Tibial artery (tissue), 4 donors: ENCODE results near the gene ITGB3BP.
"Not testable (repeated sequence)": the region's sequence is repeated elsewhere in the genome, so short reads cannot be mapped to it uniquely, and the experiment has no call there.

Experiments used
- DNase-seq, 2 donors: peaks; one replicate each; pipeline ENCODE4 v3.0.0-alpha.2; 2019
- H3K27ac ChIP-seq, 2 donors: fragments of 200-600 bp; sonication (generic) in 1 of 2; 1 replicate in 1 of 2; 2 replicates in 1 of 2; pipeline ENCODE4 v1.5.1; 2018 to 2019; ENCODE audit warnings: mild to moderate bottlenecking in 1 of 2
- H3K27me3 ChIP-seq, 2 donors: fragments of 200-600 bp; sonication (generic) in 1 of 2; one replicate each; pipeline versions ENCODE4 v1.5.1 to v1.6.0; 2016 to 2019
- H3K36me3 ChIP-seq, 3 donors: fragments of 200-600 bp; sonication (generic) in 2 of 3; one replicate each; pipeline ENCODE4 v1.5.1; 2016 to 2019; ENCODE audit warnings: mild to moderate bottlenecking in 2 of 3
- H3K4me1 ChIP-seq, 4 donors: fragments of 200-600 bp; sonication (generic) in 2 of 4; 1 replicate in 3 of 4; 2 replicates in 1 of 4; pipeline ENCODE4 v1.5.1; 2016 to 2019
- H3K4me3 ChIP-seq, 2 donors: fragments of 200-600 bp; sonication (generic) in 1 of 2; 1 replicate in 1 of 2; 2 replicates in 1 of 2; pipeline ENCODE4 v1.5.1; 2018 to 2019; ENCODE audit warnings: mild to moderate bottlenecking in 2 of 2
- H3K9me3 ChIP-seq, 3 donors: fragments of 200-600 bp; sonication (generic) in 1 of 3; one replicate each; pipeline ENCODE4 v1.5.1; 2016 to 2019
- CTCF ChIP-seq, 2 experiments: fragments of 200-600 bp in 1 of 2; fragments of 450-650 bp in 1 of 2; IDR thresholded peaks; one replicate each; pipeline ENCODE4 v1.5.1; 2017 to 2019; ENCODE audit warnings: antibody characterized with exemption in 2 of 2, mild to moderate bottlenecking in 1 of 2, moderate library complexity in 1 of 2
- intact Hi-C: fragments of 100-400 bp; cut with DNase I; formaldehyde crosslinking; loops from one replicate; pipeline ENCODE4 v1.15.0; 2023; ENCODE audit warnings: low total_unique reads

The ITGB3BP gene

GRCh38 chr1:63475761-63476160 is 47.3 kb downstream of the ITGB3BP start:
- intact Hi-C loops, result no loop called here
- no peaks in the 10 kb centered on the region for H3K4me1 ChIP-seq
- H3K27me3 ChIP-seq, result no peaks in the 10 kb centered on the region
- H3K9me3 ChIP-seq, result no peaks in the 10 kb centered on the region
- no peak overlapping the region for H3K27ac ChIP-seq
- H3K4me3 ChIP-seq, result no peak overlapping the region
- TF ChIP-seq CTCF (IDR thresholded peaks at IDR 0.05), result no peak
- no peak for DNase-seq
- no peaks in the 10 kb centered on the region for H3K36me3 ChIP-seq

GRCh38 chr1:63468683-63469082 is 54.3 kb downstream of the ITGB3BP start:
- intact Hi-C loops, DNase-seq, H3K4me3 ChIP-seq, H3K27ac ChIP-seq, H3K27me3 ChIP-seq, H3K36me3 ChIP-seq, H3K4me1 ChIP-seq, H3K9me3 ChIP-seq: not testable (repeated sequence)

GRCh38 chr1:63466759-63467158 is 56.3 kb downstream of the ITGB3BP start:
- H3K27ac ChIP-seq, result no peak overlapping the region
- no peaks in the 10 kb centered on the region for H3K4me1 ChIP-seq
- no peak overlapping the region for H3K4me3 ChIP-seq
- DNase-seq, result no peak
- no peak for TF ChIP-seq CTCF (IDR thresholded peaks at IDR 0.05)
- peaks cover 0 to 4% (median 3%) of the 10 kb centered on the region in 3 donors for H3K36me3 ChIP-seq
- H3K27me3 ChIP-seq, result no peaks in the 10 kb centered on the region
- peaks cover 0 to 4% (median 3%) of the 10 kb centered on the region in 3 donors for H3K9me3 ChIP-seq
- intact Hi-C loops, result no loop called here

GRCh38 chr1:63466181-63466580 is 56.8 kb downstream of the ITGB3BP start:
- intact Hi-C loops, result no loop called here
- Histone ChIP-seq H3K27me3 (no peaks in the 10 kb centered on the region), H3K36me3 (peaks cover 0 to 9% (median 7%) of the 10 kb centered on the region in 3 donors), H3K4me3 (no peak overlapping the region), H3K9me3 (peaks cover 0 to 9% (median 8%) of the 10 kb centered on the region in 3 donors), H3K27ac (no peak overlapping the region), H3K4me1 (no peaks in the 10 kb centered on the region)
- no peak for TF ChIP-seq CTCF (IDR thresholded peaks at IDR 0.05)
- no peak for DNase-seq

GRCh38 chr1:63463248-63463647 is 59.8 kb downstream of the ITGB3BP start:
- no peak overlapping the region for H3K27ac ChIP-seq
- H3K4me3 ChIP-seq, result no peak overlapping the region
- no peaks in the 10 kb centered on the region for H3K4me1 ChIP-seq
- peaks cover 0 to 9% (median 7%) of the 10 kb centered on the region in 3 donors for H3K36me3 ChIP-seq
- no peak for TF ChIP-seq CTCF (IDR thresholded peaks at IDR 0.05)
- no peak for DNase-seq
- no peaks in the 10 kb centered on the region for H3K27me3 ChIP-seq
- intact Hi-C loops, result no loop called here
- peaks cover 0 to 9% (median 8%) of the 10 kb centered on the region in 3 donors for H3K9me3 ChIP-seq

- intact Hi-C loops, result no loop called here
- H3K9me3 ChIP-seq, result peaks cover 0 to 9% (median 8%) of the 10 kb centered on the region in 3 donors
- H3K36me3 ChIP-seq, result peaks cover 0 to 9% (median 7%) of the 10 kb centered on the region in 3 donors
- no peak for TF ChIP-seq CTCF (IDR thresholded peaks at IDR 0.05)
- H3K4me1 ChIP-seq, result no peaks in the 10 kb centered on the region
- H3K27ac ChIP-seq, result no peak overlapping the region
- no peaks in the 10 kb centered on the region for H3K27me3 ChIP-seq
- DNase-seq, result no peak
- no peak overlapping the region for H3K4me3 ChIP-seq
Observed at GRCh38 chr1:63461661-63462230, 61.3 kb downstream of the ITGB3BP start.
